ENCODE results near the gene PCNX3. TPM values are rescaled to one million over a fixed set of nuclear protein-coding genes. Genes with fewer than 3 reads are reported as not detected.

PCNX3 gene
- total RNA-seq, 1 donor from 2014 or later = 10.4 TPM

DNA sequence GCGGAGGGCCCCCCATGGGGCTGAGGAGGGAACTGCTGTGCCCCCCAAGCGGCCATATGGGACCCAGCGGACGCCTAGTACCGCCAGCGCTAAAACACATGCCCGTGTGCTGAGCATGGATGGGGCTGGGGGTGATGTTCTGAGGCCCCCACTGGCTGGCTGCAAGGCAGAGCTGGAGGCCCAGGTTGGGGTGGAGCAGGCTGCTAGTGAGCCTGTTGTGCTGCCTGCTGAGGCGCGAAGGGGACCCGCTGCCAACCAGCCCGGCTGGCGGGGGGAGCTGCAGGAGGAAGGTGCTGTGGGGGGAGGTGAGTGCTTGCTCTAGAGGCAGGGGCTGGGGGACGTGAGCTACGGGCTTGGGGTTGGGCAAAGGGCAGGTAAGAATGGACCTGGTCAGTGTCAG lies 3.2 kb downstream of the PCNX3 start:
- no peak for DNase-seq (ENCODE audit: low read depth in 2 of 2)

DNA sequence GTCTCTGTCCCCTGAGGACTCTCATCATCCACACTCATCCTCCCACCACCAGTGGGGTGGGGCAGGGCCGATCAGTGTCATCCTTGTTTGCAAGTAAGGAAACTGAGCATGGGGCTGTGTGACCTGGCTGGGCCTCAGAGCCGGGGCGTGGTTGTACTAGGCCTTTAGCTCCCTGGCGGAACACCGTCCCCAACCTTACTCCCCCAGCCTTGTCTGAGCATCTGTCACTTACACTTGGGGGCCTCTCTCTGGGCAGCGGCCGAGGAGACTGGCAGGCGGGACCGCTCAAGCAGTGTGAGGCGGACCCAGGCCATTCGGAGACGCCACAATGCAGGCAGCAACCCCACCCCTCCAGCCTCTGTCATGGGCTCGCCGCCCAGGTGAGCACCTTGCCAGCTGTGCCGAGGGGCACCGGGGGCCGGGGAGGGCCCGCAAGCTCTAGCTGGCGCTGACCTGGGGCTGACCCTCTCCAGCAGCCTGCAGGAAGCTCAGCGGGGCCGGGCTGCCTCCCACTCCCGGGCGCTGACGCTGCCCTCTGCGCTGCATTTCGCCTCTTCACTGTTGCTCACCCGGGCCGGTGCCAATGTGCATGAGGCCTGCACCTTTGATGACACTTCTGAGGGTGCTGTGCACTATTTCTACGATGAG lies 3.8 kb downstream of the PCNX3 start:
- DNase-seq (ENCODE audit: low read depth in 2 of 2) = no peak

DNA sequence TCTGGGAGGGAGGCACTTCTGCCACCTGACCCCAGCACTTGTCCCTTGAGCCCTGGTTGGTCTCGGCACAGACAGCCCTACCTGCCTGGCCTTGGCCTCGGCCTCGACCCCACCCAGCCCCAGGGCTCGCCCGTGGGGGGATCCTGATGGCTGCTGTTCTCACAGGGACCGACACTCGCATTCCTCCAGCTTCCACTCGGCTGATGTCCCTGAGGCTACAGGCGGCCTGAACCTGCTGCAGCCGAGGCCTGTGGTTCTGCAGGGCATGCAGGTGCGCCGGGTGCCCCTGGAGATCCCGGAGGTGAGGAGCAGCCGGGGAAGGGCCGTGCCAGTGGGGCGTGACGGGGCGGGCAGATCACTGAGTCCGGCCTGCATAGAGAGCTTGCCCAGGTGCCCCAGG lies 5.1 kb downstream of the PCNX3 start:
- no peak for DNase-seq (ENCODE audit: low read depth in 2 of 2)

DNA sequence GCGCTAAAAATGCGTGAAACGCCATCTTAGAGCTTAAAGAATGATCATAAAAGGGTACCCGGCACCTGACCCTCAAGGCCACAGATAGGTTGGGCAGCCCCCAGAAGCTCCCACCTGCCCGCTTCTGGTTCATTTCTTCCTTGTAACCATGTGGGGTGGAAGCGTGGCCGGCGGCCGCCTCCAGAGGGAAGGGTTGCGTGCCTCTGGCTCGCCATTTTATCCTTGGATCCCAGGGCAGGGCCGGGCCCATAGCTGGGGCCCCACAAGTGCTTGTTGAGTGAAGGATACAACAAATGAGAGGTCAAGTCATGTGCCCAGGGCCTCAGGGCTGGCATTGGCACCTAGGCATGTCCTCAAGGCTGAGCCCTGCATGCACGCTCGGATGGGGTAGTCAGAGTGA lies 5.9 kb downstream of the PCNX3 start:
- no peak for DNase-seq (ENCODE audit: low read depth in 2 of 2)

DNA sequence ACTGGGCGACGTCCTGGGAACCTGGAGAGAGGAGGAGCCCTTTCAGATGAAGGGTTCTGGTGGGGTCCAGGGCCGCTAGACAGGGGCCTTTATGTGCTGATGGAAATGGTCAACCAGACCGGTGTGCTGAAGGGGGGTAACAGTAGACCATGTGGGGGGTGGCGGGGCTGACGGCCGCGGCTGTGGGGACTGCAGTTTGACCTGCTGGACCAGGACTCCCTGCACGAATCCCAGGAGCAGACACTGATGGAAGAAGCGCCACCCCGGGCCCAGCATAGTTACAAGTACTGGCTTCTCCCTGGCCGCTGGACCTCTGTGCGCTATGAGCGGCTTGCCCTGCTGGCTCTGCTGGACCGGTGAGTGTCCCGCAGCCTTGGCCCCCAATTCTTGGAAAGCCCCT lies 6.4 kb downstream of the PCNX3 start:
- DNase-seq (ENCODE audit: low read depth in 2 of 2) = no peak

DNA sequence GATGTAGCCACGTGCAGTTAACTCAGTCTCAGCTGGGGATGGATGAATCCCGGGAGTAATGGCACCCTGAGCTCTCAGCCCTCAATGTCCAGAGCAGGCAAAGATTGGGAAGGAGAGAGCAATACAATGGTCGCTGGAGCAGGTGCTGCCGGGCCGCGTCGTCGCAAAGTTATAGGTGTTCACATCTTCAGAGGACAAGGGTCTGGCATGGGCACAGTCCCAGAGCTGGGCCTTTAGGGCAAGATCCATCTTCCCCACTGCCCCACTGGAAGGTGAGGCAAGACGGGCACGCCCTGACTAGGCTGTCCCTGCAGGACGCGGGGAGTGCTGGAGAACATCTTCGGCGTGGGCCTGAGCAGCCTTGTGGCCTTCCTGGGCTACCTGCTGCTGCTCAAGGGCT lies 7.6 kb downstream of the PCNX3 start:
- no peak for DNase-seq (ENCODE audit: low read depth in 2 of 2)

DNA sequence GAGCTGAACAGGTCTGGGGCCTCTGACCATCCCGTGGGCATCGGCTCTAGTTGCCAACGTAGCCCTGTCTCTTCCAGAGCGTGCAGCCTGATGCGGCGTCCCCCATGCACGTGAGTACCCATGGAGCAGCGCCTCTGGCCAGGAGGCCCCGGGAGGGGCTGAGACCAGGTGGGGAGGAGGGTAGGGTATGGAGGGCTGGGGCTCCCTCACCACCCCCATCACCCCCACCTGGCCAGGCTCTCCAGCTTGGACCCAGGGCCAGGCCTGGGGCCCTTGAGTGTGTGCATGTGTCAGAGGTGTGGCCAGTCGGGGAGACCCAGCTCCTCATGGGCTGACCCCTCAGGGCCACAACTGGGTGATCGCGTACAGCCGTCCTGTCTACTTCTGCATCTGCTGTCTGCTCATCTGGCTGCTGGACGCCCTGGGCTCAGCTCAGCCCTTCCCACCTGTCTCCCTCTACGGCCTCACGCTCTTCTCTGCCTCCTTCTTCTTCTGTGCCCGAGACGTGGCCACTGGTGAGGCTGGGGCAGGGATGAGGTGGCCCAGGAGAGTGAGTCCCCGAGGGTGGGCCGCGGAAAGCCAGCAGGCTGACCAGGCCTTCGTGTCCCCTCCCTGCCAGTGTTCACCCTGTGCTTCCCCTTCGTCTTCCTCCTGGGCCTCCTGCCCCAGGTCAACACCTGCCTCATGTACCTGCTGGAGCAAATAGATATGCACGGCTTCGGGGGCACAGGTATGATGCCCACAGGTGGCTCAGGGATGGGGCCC lies 8.5 kb downstream of the PCNX3 start:
- no peak for DNase-seq (ENCODE audit: low read depth in 2 of 2)

DNA sequence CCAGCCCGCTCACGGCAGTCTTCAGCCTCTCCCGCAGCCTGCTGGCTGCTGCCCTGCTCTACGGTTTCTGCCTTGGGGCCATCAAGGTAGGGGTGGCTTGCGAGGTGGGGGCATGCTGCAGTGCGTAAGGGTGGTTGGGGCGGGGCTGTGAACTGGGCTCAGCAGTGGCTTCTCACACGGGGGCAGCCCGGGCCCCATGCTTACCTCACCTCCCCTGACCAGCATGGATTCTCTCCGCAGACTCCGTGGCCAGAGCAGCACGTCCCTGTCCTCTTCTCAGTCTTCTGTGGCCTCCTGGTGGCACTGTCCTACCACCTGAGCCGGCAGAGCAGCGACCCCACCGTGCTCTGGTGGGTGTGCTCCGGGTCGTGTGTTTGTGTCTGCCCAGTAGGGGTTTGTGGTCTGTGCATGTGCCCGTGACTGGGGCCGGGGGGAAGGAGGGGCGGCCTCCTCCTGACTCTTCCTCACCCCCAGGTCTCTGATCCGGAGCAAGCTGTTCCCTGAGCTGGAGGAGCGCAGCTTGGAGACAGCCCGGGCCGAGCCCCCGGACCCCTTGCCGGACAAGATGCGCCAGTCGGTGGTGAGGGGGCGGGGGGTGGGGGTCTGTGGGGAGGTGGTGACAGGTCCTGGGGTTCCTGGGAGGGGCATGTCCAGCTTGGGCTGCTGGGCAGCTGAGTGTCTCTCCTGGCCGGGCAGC lies 9.5 kb downstream of the PCNX3 start:
- no peak for DNase-seq (ENCODE audit: low read depth in 2 of 2)

DNA sequence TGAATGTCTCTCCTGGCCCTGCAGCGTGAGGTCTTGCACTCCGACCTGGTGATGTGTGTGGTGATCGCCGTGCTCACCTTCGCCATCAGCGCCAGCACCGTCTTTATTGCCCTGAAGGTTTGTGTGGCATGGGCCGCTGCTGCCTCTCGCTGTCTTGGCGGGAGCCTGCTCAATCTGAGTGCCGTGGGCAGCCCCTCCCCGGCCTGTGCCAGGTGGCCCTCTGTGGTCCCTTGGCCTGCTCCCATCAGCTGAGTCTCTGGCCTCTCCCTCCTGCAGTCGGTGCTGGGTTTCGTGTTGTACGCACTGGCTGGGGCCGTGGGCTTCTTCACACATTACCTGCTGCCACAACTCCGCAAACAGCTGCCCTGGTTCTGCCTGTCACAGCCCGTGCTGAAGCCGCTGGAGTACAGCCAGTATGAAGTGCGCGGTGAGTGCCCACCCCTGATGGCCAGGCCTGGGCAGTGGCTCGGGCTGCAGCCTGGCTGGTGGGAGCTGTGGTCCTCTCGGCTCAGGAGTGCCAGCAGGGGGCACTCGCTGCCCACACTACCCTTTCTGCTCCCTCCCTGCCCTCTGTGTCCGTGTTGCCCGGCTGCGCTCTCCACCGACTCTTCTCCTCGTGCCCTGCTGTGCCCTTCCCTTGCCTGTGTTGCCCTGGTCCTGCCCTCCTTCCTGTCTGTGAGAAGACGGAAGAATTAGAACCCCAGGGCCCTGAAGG lies 10.2 kb downstream of the PCNX3 start:
- DNase-seq (ENCODE audit: low read depth in 2 of 2) = peak; percentile 50 to 77

DNA sequence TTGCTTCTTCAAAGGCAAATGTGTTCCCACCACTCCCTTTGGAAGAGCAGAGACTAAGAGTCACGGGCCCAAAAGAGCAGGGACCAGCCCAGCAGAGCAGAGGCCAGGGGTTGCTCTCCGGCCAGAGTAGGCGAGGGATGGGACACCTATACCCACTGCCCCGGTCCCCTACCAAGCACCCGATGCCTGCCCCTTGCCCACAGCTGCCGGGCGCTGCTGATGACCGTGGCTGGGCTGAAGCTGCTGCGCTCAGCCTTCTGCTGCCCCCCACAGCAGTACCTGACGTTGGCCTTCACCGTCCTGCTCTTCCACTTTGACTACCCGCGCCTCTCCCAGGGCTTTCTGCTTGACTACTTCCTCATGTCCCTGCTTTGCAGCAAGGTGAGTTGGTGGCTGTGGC lies 11.6 kb downstream of the PCNX3 start:
- DNase-seq (ENCODE audit: low read depth in 2 of 2) = no peak

DNA sequence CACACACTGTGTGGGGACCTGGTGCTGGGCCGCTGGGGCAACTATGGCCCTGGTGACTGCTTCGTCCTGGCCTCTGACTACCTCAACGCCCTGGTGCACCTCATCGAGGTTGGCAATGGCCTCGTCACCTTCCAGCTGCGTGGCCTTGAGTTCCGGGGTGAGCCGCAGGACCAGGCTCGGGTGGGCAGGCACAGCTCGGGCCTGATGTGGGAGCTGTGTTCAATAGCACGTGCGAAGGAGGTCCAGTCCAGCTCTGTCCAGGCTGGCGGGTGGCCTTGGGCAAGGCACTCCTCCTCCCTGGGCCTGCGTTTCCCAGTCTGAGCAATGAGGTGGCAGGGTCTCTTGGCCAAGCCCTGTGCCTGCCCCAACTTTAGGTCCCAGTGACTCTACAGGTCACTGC lies 14.0 kb downstream of the PCNX3 start:
- no peak for DNase-seq (ENCODE audit: low read depth in 2 of 2)

DNA sequence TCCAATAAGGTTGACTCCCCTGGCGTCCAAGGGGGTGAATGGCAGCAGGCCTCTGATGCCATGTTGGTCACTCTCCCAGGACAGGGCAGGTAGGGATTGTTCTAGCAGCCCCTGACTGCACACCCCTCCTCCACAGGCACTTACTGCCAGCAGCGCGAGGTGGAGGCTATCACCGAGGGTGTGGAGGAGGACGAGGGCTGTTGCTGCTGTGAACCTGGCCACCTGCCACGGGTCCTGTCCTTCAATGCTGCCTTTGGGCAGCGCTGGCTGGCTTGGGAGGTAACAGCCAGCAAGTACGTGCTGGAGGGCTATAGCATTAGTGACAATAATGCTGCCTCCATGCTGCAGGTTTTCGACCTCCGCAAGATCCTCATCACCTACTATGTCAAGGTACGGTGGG lies 14.6 kb downstream of the PCNX3 start:
- no peak for DNase-seq (ENCODE audit: low read depth in 2 of 2)

DNA sequence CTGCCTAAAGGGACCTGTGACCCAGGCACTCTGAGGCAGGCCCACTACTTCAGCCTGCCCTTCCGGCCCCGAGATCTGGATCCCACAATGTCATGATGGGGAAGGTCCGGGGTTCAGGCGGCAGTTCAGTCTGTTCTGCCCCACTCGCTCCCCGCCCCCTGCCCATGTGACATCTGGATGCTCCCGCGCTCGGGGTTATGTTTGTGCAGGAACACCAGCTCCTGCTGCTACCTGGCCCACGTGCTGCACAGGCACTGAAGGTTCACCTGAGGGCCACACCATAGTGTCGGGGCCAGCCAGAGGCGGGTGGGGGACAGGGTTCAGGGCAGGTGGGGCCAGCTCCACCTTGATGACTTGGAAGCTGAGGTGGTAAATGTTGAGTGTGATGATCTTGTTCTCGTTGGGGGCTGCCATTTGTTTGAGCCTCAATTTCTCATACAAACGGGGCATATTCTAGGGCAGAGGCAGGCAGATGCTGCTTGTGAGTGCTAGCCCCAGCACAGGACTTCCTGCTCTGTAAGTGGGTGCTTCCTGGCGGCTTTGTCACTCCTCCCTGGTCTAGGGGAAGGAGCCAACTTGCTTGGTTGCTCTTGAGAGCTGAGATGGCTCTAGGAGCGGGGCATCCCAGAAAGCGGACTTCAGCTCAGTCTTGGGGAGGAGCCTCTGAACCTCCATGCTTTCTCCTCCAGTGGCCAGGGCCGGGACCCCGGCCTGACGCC lies 18.0 kb downstream of the PCNX3 start:
- no peak for DNase-seq (ENCODE audit: low read depth in 2 of 2)

DNA sequence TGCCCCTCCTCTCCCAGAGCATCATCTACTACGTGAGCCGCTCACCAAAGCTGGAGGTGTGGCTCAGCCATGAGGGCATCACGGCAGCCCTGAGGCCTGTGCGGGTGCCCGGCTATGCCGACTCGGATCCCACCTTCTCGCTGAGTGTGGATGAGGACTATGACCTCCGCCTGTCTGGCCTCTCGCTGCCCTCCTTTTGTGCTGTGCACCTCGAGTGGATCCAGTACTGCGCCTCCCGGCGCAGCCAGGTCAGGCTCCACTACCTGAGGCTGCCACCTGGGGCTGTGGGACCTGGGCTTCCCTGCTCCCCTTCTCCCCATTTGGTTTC lies 18.5 kb downstream of the PCNX3 start:
- no peak for DNase-seq (ENCODE audit: low read depth in 2 of 2)

DNA sequence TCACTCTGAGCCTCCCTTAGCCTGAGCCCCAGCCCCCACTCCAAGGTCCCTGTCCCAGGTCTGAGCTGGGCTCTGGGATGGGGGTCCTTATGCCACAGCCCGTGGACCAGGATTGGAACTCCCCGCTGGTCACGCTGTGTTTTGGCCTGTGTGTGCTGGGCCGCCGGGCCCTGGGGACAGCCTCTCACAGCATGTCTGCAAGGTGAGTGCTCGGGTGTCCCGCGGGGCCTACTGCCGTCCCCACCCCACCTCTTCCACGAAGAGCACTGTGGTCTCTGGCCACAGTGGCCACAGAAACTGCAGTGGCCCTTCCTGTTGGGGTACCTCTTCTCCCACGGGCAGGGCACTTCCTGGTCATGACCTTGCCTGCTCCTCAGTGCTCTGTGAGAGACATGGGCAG lies 18.9 kb downstream of the PCNX3 start:
- no peak for DNase-seq (ENCODE audit: low read depth in 2 of 2)

DNA sequence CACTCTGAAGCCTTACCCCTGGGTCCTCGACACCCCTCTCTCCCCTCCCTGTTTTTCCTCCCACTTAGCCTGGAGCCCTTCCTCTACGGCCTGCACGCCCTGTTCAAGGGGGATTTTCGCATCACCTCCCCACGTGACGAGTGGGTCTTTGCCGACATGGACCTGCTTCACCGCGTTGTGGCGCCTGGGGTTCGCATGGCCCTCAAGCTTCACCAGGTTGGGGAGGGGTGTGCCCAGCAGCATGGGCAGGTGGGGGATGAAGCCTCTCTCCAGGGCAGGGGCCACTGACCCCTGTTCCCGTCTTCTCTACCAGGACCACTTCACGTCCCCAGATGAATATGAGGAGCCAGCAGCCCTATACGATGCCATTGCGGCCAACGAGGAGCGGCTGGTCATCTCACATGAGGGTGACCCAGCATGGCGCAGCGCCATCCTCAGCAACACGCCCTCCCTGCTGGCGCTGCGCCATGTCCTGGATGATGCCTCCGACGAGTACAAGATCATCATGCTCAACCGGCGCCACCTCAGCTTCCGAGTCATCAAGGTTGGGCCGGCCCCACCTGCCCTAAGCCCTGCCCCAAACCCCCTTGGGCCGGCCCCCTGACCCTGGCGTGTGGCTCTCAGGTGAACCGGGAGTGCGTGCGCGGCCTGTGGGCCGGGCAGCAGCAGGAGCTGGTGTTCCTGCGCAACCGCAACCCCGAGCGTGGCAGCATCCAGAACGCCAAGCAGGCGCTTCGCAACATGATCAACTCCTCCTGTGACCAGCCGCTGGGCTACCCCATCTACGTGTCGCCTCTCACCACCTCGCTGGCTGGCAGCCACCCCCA lies 19.5 kb downstream of the PCNX3 start:
- no peak for DNase-seq (ENCODE audit: low read depth in 2 of 2)

DNA sequence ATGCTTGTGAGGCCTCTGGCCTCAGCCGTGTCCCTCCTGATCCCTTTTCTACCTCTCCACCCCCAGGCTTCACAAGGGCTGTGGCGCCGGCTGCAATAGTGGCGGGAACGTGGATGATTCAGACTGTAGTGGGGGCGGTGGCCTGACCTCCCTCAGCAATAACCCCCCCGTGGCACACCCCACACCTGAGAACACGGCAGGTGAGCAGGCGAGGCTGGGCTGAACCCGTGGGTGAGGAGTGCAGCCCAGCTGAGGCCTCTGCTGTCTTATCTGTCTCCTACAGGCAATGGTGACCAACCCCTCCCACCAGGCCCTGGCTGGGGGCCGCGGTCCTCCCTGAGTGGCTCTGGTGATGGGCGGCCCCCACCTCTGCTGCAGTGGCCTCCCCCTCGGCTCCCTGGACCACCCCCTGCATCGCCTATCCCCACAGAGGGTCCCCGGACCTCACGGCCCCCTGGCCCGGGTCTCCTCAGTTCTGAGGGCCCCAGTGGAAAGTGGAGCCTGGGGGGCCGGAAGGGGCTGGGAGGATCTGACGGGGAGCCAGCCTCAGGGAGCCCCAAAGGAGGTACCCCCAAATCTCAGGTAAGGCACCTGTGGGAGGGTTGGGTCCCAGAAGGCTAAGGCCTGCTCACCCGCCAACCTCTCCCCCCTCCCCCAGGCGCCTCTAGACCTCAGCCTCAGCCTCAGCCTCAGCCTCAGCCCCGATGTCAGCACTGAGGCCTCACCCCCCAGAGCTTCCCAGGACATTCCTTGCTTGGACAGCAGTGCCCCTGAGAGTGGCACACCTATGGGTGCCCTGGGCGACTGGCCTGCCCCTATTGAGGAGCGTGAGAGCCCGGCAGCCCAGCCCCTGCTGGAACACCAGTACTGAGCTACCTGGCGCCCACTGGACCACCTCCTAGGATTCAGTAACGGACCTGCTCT lies 20.8 kb downstream of the PCNX3 start:
- DNase-seq (ENCODE audit: low read depth in 2 of 2) = no peak

DNA sequence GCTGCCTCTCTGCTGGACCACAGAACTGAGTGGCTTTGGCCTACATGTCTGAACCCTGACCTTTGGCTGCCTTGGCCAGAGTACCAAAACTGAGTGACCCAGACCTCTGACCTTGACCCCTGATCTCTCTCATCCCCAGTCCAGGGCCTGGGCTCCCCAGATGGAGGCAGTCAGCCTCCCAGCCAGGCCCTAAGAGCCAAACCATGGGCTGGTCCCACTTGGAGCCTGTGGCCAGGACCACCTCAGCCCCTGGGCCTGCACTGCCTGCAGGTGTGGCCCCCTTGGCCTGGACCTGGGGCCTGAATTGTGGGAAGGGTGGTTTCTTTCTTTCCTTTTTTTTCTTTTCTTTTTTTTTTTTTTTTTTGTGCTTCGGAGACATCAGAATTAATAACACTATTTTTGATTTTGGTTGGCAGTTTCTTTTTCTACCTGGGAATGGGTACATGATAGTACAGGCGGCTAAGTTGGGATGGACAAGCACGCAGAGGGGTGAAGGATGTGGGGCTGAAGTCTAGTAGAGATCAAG lies 21.5 kb downstream of the PCNX3 start:
- DNase-seq (ENCODE audit: low read depth in 2 of 2) = no peak

DNA sequence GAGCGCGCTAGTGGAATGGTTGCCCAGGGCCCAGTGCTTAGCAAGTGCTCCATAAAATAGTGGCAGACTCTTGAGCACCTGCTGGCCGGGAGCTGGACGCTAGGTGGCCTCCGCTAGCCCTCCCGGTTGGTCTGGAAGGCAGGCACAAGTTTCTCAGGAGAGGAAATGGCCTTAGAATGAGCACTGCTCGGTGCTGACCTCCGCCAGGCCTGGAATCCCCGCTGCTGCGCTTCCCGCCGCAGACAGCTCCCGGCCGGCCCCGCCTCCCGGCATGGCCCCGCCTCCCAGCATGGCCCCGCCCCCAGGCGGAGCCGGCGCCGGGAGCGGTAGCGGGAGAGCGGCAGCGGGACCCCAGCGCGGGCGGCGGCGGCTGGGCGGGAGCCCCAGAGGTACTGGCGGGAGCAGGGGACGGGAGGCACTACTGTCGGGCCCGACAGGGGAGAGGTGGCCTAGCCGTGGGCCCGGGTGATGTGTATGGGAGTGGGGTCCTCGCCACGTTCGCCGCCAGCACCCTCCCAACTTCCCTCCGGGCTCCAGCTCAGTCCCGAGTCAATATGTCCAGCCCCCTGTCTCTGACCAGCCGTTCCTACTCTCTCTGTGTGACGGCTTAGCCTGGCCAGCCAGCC lies 22.3 kb downstream of the PCNX3 start, which contains the start of gene SIPA1:
SIPA1 (plus strand) TSS at position 308 of the 626 bp plus-strand sequence. CDS start 2,821 bp downstream, outside the sequence.
- DNase-seq (ENCODE audit: low read depth in 2 of 2) = peak; percentile 82 to 95
